Peyer's patch (tissue), 4 donors: ENCODE data around the gene PTS.

Experiments
- CTCF ChIP-seq, 6 experiments: fragments of 450-650 bp in 4 of 6; fragments of 200-600 bp in 2 of 6; sonication (generic) in 1 of 6; IDR thresholded peaks; one replicate each; pipeline ENCODE4 v1.5.1; 2017 to 2019; ENCODE audit warnings: antibody characterized with exemption in 6 of 6, mild to moderate bottlenecking in 3 of 6, moderate library complexity in 1 of 6
- POLR2A ChIP-seq, 2 donors: fragments of 450-650 bp; IDR thresholded peaks; one replicate each; pipeline ENCODE4 v1.5.1; 2017; ENCODE audit warnings: antibody characterized with exemption in 2 of 2, mild to moderate bottlenecking in 2 of 2, moderate library complexity in 2 of 2

- TF ChIP-seq CTCF (IDR thresholded peaks at IDR 0.05): no peak
- no peak for TF ChIP-seq POLR2A (IDR thresholded peaks at IDR 0.05)
Observed at GRCh38 chr11:112226831-112227401, 688 bp downstream of the PTS start.
